ENCODE results near the gene ARHGDIB. TPM values are rescaled to one million over a fixed set of nuclear protein-coding genes. Genes with fewer than 3 reads are reported as not detected.

ARHGDIB gene
- total RNA-seq, 1 experiment from 2014 or later, result 4.3 TPM

GRCh38 chr12:14974633-14975032 is 13.2 kb upstream of the ARHGDIB start:
- H3K9me2 ChIP-seq (ENCODE audit: insufficient read depth), result no peaks in the 10 kb centered on the region
- POLR2A ChIA-PET, result no interaction called here
- H3K4me3 ChIP-seq (replicated peaks in 1 of 2; ENCODE audit: low read depth in 1 of 2, low read length in 2 of 2), result no peak overlapping the region
- DNase-seq (ENCODE audit: low read depth, low spot score), result no peak
- H3K36me3 ChIP-seq (ENCODE audit: control insufficient read depth in 1 of 2, insufficient read depth in 2 of 2, low read length in 2 of 2), result no peaks in the 10 kb centered on the region
- CTCF ChIA-PET, result no interaction called here
- no peak overlapping the region for H3K9ac ChIP-seq (ENCODE audit: low read length)
- no peaks in the 10 kb centered on the region for H4K20me1 ChIP-seq (ENCODE audit: insufficient read depth)
- H3K4me2 ChIP-seq (ENCODE audit: low read length), result no peak overlapping the region
- no peaks in the 10 kb centered on the region for H3K79me2 ChIP-seq (ENCODE audit: insufficient read depth, low read length)
- intact Hi-C loops (cut with micrococcal nuclease), result no loop called here
- no peak overlapping the region for H2AFZ ChIP-seq (ENCODE audit: low read depth, low read length, poor library complexity, severe bottlenecking)
- RAD21 ChIA-PET (ENCODE audit: low non-redundant PET in 1 of 2, low total read pairs in 2 of 2, uncharacterized antibody in 2 of 2, unreplicated experiment in 2 of 2), result no interaction called here
- no peak for TF ChIP-seq ZBTB33 (IDR thresholded peaks at IDR 0.05; ENCODE audit: extremely low read depth, insufficient replicate concordance, low read length)
- TF ChIP-seq EZH2 (IDR thresholded peaks at IDR 0.05), result no peak
- TF ChIP-seq CTCF (IDR thresholded peaks at IDR 0.05 in 2 of 3, conservative IDR thresholded peaks at IDR 0.05 in 1 of 3; ENCODE audit: borderline replicate concordance in 1 of 3, insufficient read depth in 1 of 3, low read depth in 2 of 3, low read length in 2 of 3), result no peak
- TF ChIP-seq CBX3 (IDR thresholded peaks at IDR 0.05; ENCODE audit: low read depth), result no peak
- no peak for TF ChIP-seq ELF1 (IDR thresholded peaks at IDR 0.05; ENCODE audit: borderline replicate concordance, low read depth)
- no peak for TF ChIP-seq MAX (IDR thresholded peaks at IDR 0.05)
- no peak for TF ChIP-seq ATF3 (IDR thresholded peaks at IDR 0.05)
- TF ChIP-seq ZNF274 (IDR thresholded peaks at IDR 0.05; ENCODE audit: low read depth, low read length), result no peak
- TF ChIP-seq EGR1 (IDR thresholded peaks at IDR 0.05; ENCODE audit: low read depth), result no peak
- no peak for TF ChIP-seq YY1 (IDR thresholded peaks at IDR 0.05; ENCODE audit: extremely low read depth, insufficient replicate concordance, low read depth, low read length)
- no peak for TF ChIP-seq RAD21 (IDR thresholded peaks at IDR 0.05; ENCODE audit: low read depth)
- H3K27me3 ChIP-seq (ENCODE audit: insufficient read depth, low read length), result no peaks in the 10 kb centered on the region
- no peaks in the 10 kb centered on the region for H3K9me3 ChIP-seq (ENCODE audit: control insufficient read depth in 1 of 2, insufficient read depth in 1 of 2, low read depth in 1 of 2, low read length in 2 of 2)
- no peak for ATAC-seq
- no TSS peak for BruUV-seq (replicated peaks)
- no peak overlapping the region for H3K27ac ChIP-seq (ENCODE audit: low read depth, low read length)
- H3K4me1 ChIP-seq (ENCODE audit: control insufficient read depth in 1 of 2, insufficient read depth in 2 of 2, low read length in 2 of 2), result no peaks in the 10 kb centered on the region
